RWPE2 (cell line): Measurements from ENCODE around the gene TAS2R38.

Experiments
- ATAC-seq: fragments of 200-7000 bp; cut with Tn5 transposase; 3 replicates; pipeline ENCODE4 v1.9.1; 2021; ENCODE audit warnings: low read depth
- DNase-seq: peaks from one replicate; pipeline ENCODE4 v3.0.0-alpha.2; 2020; ENCODE audit warnings: low spot score
- H3K27ac ChIP-seq: fragments of 450-650 bp; 2 replicates; pipeline ENCODE4 v1.5.1; 2017; ENCODE audit warnings: mild to moderate bottlenecking; ENCODE audit not compliant: poor library complexity, severe bottlenecking
- H3K27me3 ChIP-seq: fragments of 250-450 bp; sonication (Bioruptor Pico); 2 replicates; pipeline ENCODE4 v1.5.1; 2021; ENCODE audit warnings: mild to moderate bottlenecking, moderate library complexity; ENCODE audit not compliant: insufficient read depth, poor library complexity, severe bottlenecking
- H3K36me3 ChIP-seq: fragments of 250-450 bp; sonication (Bioruptor Pico); 2 replicates; pipeline ENCODE4 v1.5.1; 2020; ENCODE audit warnings: low read depth, mild to moderate bottlenecking, moderate library complexity
- H3K4me1 ChIP-seq: fragments of 250-450 bp; sonication (Bioruptor Pico); 2 replicates; pipeline ENCODE4 v1.5.1; 2021; ENCODE audit warnings: mild to moderate bottlenecking, moderate library complexity; ENCODE audit not compliant: insufficient read depth, poor library complexity, severe bottlenecking
- H3K4me3 ChIP-seq: fragments of 250-450 bp; sonication (Bioruptor Pico); 2 replicates; pipeline ENCODE4 v1.5.1; 2021; ENCODE audit warnings: mild to moderate bottlenecking, moderate library complexity; ENCODE audit not compliant: severe bottlenecking
- H3K9me3 ChIP-seq: fragments of 250-450 bp; sonication (Bioruptor Pico); 2 replicates; pipeline ENCODE4 v1.5.1; 2021; ENCODE audit warnings: mild to moderate bottlenecking, moderate library complexity; ENCODE audit not compliant: severe bottlenecking
- CTCF ChIP-seq: fragments of 450-650 bp; IDR thresholded peaks from one replicate; pipeline ENCODE4 v1.5.1; 2017; ENCODE audit warnings: mild to moderate bottlenecking, moderate library complexity; ENCODE audit not compliant: poor library complexity, severe bottlenecking

TAS2R38 gene

GRCh38 chr7:141973673-141974072 is at the start of gene TAS2R38:
Gene TAS2R38, minus strand, starts transcription at chr7:141973773. Its CDS starts 84 bp downstream, at chr7:141973689.
- H3K27me3 ChIP-seq = no peaks in the 10 kb centered on the region
- DNase-seq = no peak
- ATAC-seq = no peak
- H3K4me1 ChIP-seq = no peaks in the 10 kb centered on the region
- TF ChIP-seq CTCF = no peak
- no peaks in the 10 kb centered on the region for H3K9me3 ChIP-seq
- no peaks in the 10 kb centered on the region for H3K36me3 ChIP-seq
- H3K27ac ChIP-seq = no peak within 1 kb of the TSS
- no peak within 1 kb of the TSS for H3K4me3 ChIP-seq

GRCh38 chr7:142018154-142018553 is 44.6 kb upstream of the TAS2R38 start:
- ATAC-seq (no peak), DNase-seq (no peak)
- Histone ChIP-seq H3K27ac (no peak overlapping the region), H3K36me3 (no peaks in the 10 kb centered on the region), H3K4me1 (peaks cover 4% of the 10 kb centered on the region), H3K27me3 (no peaks in the 10 kb centered on the region), H3K9me3 (no peaks in the 10 kb centered on the region), H3K4me3 (no peak overlapping the region)
- no peak for TF ChIP-seq CTCF

- TF ChIP-seq CTCF = no peak
- Histone ChIP-seq H3K27ac (no peak overlapping the region), H3K36me3 (no peaks in the 10 kb centered on the region), H3K27me3 (no peaks in the 10 kb centered on the region), H3K4me1 (peaks cover 7% of the 10 kb centered on the region), H3K9me3 (no peaks in the 10 kb centered on the region), H3K4me3 (no peak overlapping the region)
- ATAC-seq (no peak), DNase-seq (no peak)
Measured at GRCh38 chr7:142017451-142017850, 43.9 kb upstream of the TAS2R38 start.

GRCh38 chr7:142012825-142013511 is 39.4 kb upstream of the TAS2R38 start:
- Histone ChIP-seq H3K9me3 (no peaks in the 10 kb centered on the region), H3K4me3 (no peak overlapping the region), H3K27me3 (no peaks in the 10 kb centered on the region), H3K4me1 (peaks cover 7% of the 10 kb centered on the region), H3K36me3 (no peaks in the 10 kb centered on the region), H3K27ac (no peak overlapping the region)
- DNase-seq = no peak
- peak; percentile 9 for TF ChIP-seq CTCF
- peak; percentile 93 for ATAC-seq

GRCh38 chr7:142010952-142011548 is 37.5 kb upstream of the TAS2R38 start:
- Histone ChIP-seq H3K4me1 (peaks cover 12% of the 10 kb centered on the region), H3K9me3 (no peaks in the 10 kb centered on the region), H3K36me3 (no peaks in the 10 kb centered on the region), H3K27me3 (no peaks in the 10 kb centered on the region), H3K4me3 (no peak overlapping the region), H3K27ac (no peak overlapping the region)
- ATAC-seq (no peak), DNase-seq (no peak)
- TF ChIP-seq CTCF = no peak
